GM23338 (cell line): Measurements from ENCODE around the gene PHLPP2. TPM values are rescaled to one million over a fixed set of nuclear protein-coding genes. Genes with fewer than 3 reads are reported as not detected.
A peak's percentile ranks its signal among the peaks of the same experiment; 100 is the strongest.

Source experiments
- ATAC-seq: fragments of 200-7000 bp; cut with Tn5 transposase; 3 replicates; pipeline ENCODE4 v1.9.1; 2020
- DNase-seq: peaks from one replicate; pipeline ENCODE4 v3.0.0-alpha.2; 2015; ENCODE audit warnings: low spot score
- H2AFZ ChIP-seq: fragments of 200-600 bp; sonication (generic); 2 replicates; pipeline ENCODE4 v1.8.0; 2016; ENCODE audit warnings: antibody characterized with exemption, mild to moderate bottlenecking, moderate library complexity
- H3F3A ChIP-seq: fragments of 200-600 bp; sonication (generic); replicated peaks from 2 replicates; pipeline ENCODE4 v1.8.0; 2017; ENCODE audit warnings: antibody characterized with exemption, mixed run types, low read depth
- H3K27ac ChIP-seq: fragments of 200-600 bp; sonication (generic); 2 replicates; pipeline ENCODE4 v1.6.1; 2016; ENCODE audit warnings: low read depth
- H3K27me3 ChIP-seq: fragments of 200-600 bp; sonication (generic); 2 replicates; pipeline ENCODE4 v1.8.0; 2016; ENCODE audit warnings: mild to moderate bottlenecking, mixed run types, moderate library complexity; ENCODE audit not compliant: insufficient read depth
- H3K36me3 ChIP-seq: fragments of 200-600 bp; sonication (generic); 2 replicates; pipeline ENCODE4 v1.8.0; 2016; ENCODE audit warnings: mild to moderate bottlenecking; ENCODE audit not compliant: insufficient read depth
- H3K4me1 ChIP-seq: fragments of 200-600 bp; sonication (generic); 2 replicates; pipeline ENCODE4 v1.8.0; 2016; ENCODE audit warnings: mild to moderate bottlenecking, moderate library complexity; ENCODE audit not compliant: insufficient read depth
- H3K4me2 ChIP-seq: fragments of 200-600 bp; sonication (generic); 2 replicates; pipeline ENCODE4 v1.7.1; 2017; ENCODE audit warnings: mixed run types
- H3K4me3 ChIP-seq: fragments of 200-600 bp; sonication (generic); 2 replicates; pipeline ENCODE4 v1.6.1; 2016; ENCODE audit warnings: mixed run types
- H3K79me2 ChIP-seq: fragments of 200-600 bp; sonication (generic); replicated peaks from 2 replicates; pipeline ENCODE4 v1.8.0; 2017; ENCODE audit warnings: mild to moderate bottlenecking; ENCODE audit not compliant: insufficient read depth
- H3K9me2 ChIP-seq: fragments of 200-600 bp; sonication (generic); 2 replicates; pipeline ENCODE4 v1.8.0; 2017; ENCODE audit not compliant: insufficient read depth
- H4K20me1 ChIP-seq: fragments of 200-600 bp; sonication (generic); replicated peaks from 2 replicates; pipeline ENCODE4 v1.8.0; 2017; ENCODE audit warnings: mild to moderate bottlenecking; ENCODE audit not compliant: insufficient read depth
- H3K27ac Mint-ChIP-seq: 2 replicates; pipeline ENCODE4 v1.8.0; 2020; ENCODE audit warnings: inconsistent platforms, mild to moderate bottlenecking, moderate library complexity, mixed read lengths
- H3K27me3 Mint-ChIP-seq: 3 replicates; pipeline ENCODE4 v1.8.0; 2022; ENCODE audit warnings: low read depth, mild to moderate bottlenecking, moderate library complexity, mixed read lengths, inconsistent platforms; ENCODE audit not compliant: insufficient read depth, poor library complexity
- H3K36me3 Mint-ChIP-seq: 3 replicates; pipeline ENCODE4 v1.8.0; 2021; ENCODE audit warnings: low read depth, mild to moderate bottlenecking, inconsistent platforms, moderate library complexity, mixed read lengths
- H3K4me1 Mint-ChIP-seq: 3 replicates; pipeline ENCODE4 v1.8.0; 2020; ENCODE audit warnings: mild to moderate bottlenecking, inconsistent platforms, mixed read lengths
- H3K4me3 Mint-ChIP-seq: 3 replicates; pipeline ENCODE4 v1.8.0; 2021; ENCODE audit warnings: moderate library complexity, mild to moderate bottlenecking, inconsistent platforms, mixed read lengths
- H3K9me3 Mint-ChIP-seq: 3 replicates; pipeline ENCODE4 v1.8.0; 2020; ENCODE audit warnings: moderate library complexity, mild to moderate bottlenecking, inconsistent platforms, mixed read lengths
- POLR2AphosphoS5 ChIP-seq: IDR thresholded peaks from 2 replicates; pipeline ENCODE4 v1.6.1; 2016; ENCODE audit warnings: antibody characterized with exemption, low read depth
- ZNF114 ChIP-seq: fragments of 250-450 bp; sonication (Bioruptor Pico); IDR thresholded peaks from 2 replicates; pipeline ENCODE4 v1.5.0; 2020; ENCODE audit warnings: mild to moderate bottlenecking, moderate library complexity
- polyA plus RNA-seq: library from polyadenylated mRNA; unstranded; fragments of >200 nt; fragmentation: Nextera tagmentation; extraction: Ambion mirVana; gene quantifications from 2 replicates; pipeline ENCODE4 v1.2.1, GENCODE V29; 2016
- total RNA-seq: library from RNA; depleted of rRNA; stranded (reverse); fragments of >200 nt; shearing (Covaris generic); gene quantifications from 2 replicates; pipeline ENCODE4 v1.2.3, GENCODE V29; 2014
- TF ChIP-seq, protein P1 (sequence below): fragments of 250-450 bp; sonication (Bioruptor Pico); IDR thresholded peaks from 2 replicates; pipeline ENCODE4 v1.5.0; 2020; ENCODE audit warnings: mild to moderate bottlenecking, moderate library complexity

Gene PHLPP2
- total and polyA plus RNA-seq, 2 experiments from 2014 or later: 4.2 to 20.5 TPM

DNA sequence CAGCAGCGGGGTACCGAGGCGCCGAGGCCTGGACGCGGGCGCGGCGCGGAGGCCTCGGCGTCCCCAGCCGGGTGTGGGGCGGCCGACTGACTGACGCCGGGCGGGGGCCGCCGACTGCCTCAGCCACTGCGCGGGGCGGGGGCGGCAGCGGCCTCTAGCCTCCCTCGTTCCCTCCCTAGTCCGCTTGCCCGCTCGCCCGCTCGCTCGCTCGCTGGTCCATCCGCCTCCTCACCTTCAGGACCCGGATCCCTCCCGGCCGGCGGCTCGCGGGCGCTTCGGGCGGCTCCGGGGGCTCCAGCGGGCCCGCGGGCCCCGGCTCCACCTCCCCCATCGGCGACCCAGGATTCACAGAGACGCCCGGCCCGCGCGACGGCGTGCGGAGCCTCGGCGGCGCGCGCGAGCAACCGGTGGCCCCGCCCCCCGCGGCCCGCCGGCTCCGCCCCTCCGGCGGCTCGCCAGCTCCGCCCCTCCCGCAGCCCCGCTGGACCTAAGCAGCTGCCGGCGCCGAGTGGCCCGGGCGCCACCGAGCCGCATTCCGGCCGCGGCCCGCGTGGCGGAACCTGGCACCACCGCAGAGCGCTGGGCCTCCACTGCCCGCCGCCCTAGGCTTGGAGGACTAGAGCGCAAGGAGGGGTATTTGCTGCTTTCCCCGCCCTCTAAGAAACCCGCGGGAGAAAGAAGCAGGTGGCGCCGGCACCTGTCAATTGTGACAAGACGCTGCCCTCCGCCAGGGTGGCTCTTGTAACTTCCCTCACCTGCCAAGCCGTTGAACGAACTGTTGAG lies 773 bp downstream of the PHLPP2 start:
- Histone ChIP-seq H3K36me3 (no peaks in the 10 kb centered on the region), H3K4me3 (peak overlapping the region; percentile 57), H3K79me2 (peaks cover 36% of the 10 kb centered on the region), H3F3A (peaks cover 7% of the 10 kb centered on the region), H3K4me2 (peak overlapping the region; percentile 85), H3K4me1 (peaks cover 27% of the 10 kb centered on the region), H4K20me1 (no peaks in the 10 kb centered on the region; the same call in none of the 2 replicates), H3K27me3 (peaks cover 15% of the 10 kb centered on the region), H2AFZ (peak overlapping the region; percentile 90), H3K27ac (peak overlapping the region; percentile 67; the same call in 1 of the 2 replicates), H3K9me2 (no peaks in the 10 kb centered on the region)
- peak; percentile 70 for ATAC-seq
- DNase-seq: peak; percentile 85
- TF ChIP-seq POLR2AphosphoS5 (peak; percentile 30; the same call in 1 of the 2 replicates), ZNF114 (no peak)
- Mint-ChIP-seq H3K4me1 (peaks cover 18% of the 10 kb centered on the region), H3K4me3 (peak overlapping the region; percentile 86), H3K27ac (no peak overlapping the region), H3K27me3 (peaks cover 6% of the 10 kb centered on the region), H3K9me3 (no peaks in the 10 kb centered on the region), H3K36me3 (peaks cover 3% of the 10 kb centered on the region; the same call in 1 of the 3 replicates)

DNA sequence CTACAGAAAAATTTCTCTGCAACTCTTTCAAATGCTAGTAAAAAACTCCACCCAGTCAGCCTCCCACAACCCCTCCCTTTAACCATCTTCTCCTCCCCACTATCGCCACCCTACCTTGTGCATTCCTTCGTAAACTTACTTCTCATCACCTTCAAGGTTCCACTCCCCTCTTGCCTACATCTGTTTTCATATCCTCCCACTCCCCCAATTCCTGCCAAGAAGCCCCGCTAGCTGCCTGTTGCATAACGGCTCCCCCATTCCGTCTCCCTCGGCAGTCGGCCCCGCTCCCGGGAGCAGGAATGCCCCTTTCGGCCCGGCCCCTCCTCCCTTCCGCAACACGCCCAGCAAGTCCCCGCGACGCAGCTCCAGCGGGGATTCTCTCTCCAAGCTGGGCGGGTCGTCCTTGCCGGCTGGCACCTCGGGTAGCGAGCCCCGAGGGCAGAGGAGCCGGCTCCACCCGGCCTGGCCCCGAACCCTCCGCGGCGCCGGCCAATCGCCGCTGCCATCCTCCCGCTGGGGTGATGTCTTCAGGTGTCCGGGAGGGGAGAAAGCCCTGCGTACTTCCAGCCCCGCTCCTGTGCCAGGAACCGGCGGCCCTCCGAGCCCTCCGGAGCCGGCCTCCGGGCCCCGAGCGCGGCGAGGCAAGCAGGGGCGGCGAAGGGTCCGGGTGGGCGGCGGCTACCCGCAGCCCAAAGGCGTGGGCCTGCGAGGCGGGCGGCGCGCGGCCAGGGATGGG lies 1.5 kb downstream of the PHLPP2 start:
- H3K79me2 ChIP-seq: peaks cover 44% of the 10 kb centered on the region
- peak overlapping the region; percentile 57 for H3K4me3 ChIP-seq
- Mint-ChIP-seq H3K27me3 (peaks cover 6% of the 10 kb centered on the region), H3K27ac (peak overlapping the region; percentile 88), H3K4me3 (peak overlapping the region; percentile 94), H3K36me3 (peaks cover 4% of the 10 kb centered on the region; the same call in 1 of the 3 replicates), H3K9me3 (no peaks in the 10 kb centered on the region), H3K4me1 (peaks cover 18% of the 10 kb centered on the region)
- peak; percentile 67 for TF ChIP-seq POLR2AphosphoS5
- TF ChIP-seq, protein P1, sequence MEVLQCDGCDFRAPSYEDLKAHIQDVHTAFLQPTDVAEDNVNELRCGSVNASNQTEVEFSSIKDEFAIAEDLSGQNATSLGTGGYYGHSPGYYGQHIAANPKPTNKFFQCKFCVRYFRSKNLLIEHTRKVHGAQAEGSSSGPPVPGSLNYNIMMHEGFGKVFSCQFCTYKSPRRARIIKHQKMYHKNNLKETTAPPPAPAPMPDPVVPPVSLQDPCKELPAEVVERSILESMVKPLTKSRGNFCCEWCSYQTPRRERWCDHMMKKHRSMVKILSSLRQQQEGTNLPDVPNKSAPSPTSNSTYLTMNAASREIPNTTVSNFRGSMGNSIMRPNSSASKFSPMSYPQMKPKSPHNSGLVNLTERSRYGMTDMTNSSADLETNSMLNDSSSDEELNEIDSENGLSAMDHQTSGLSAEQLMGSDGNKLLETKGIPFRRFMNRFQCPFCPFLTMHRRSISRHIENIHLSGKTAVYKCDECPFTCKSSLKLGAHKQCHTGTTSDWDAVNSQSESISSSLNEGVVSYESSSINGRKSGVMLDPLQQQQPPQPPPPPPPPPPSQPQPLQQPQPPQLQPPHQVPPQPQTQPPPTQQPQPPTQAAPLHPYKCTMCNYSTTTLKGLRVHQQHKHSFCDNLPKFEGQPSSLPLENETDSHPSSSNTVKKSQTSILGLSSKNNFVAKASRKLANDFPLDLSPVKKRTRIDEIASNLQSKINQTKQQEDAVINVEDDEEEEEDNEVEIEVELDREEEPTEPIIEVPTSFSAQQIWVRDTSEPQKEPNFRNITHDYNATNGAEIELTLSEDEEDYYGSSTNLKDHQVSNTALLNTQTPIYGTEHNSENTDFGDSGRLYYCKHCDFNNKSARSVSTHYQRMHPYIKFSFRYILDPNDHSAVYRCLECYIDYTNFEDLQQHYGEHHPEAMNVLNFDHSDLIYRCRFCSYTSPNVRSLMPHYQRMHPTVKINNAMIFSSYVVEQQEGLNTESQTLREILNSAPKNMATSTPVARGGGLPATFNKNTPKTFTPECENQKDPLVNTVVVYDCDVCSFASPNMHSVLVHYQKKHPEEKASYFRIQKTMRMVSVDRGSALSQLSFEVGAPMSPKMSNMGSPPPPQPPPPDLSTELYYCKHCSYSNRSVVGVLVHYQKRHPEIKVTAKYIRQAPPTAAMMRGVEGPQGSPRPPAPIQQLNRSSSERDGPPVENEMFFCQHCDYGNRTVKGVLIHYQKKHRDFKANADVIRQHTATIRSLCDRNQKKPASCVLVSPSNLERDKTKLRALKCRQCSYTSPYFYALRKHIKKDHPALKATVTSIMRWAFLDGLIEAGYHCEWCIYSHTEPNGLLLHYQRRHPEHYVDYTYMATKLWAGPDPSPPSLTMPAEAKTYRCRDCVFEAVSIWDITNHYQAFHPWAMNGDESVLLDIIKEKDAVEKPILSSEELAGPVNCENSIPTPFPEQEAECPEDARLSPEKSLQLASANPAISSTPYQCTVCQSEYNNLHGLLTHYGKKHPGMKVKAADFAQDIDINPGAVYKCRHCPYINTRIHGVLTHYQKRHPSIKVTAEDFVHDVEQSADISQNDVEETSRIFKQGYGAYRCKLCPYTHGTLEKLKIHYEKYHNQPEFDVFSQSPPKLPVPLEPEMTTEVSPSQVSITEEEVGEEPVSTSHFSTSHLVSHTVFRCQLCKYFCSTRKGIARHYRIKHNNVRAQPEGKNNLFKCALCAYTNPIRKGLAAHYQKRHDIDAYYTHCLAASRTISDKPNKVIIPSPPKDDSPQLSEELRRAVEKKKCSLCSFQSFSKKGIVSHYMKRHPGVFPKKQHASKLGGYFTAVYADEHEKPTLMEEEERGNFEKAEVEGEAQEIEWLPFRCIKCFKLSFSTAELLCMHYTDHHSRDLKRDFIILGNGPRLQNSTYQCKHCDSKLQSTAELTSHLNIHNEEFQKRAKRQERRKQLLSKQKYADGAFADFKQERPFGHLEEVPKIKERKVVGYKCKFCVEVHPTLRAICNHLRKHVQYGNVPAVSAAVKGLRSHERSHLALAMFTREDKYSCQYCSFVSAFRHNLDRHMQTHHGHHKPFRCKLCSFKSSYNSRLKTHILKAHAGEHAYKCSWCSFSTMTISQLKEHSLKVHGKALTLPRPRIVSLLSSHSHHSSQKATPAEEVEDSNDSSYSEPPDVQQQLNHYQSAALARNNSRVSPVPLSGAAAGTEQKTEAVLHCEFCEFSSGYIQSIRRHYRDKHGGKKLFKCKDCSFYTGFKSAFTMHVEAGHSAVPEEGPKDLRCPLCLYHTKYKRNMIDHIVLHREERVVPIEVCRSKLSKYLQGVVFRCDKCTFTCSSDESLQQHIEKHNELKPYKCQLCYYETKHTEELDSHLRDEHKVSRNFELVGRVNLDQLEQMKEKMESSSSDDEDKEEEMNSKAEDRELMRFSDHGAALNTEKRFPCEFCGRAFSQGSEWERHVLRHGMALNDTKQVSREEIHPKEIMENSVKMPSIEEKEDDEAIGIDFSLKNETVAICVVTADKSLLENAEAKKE (CRISPR knock-in tag): no peak
- H3K9me2 ChIP-seq: no peaks in the 10 kb centered on the region
- H4K20me1 ChIP-seq: no peaks in the 10 kb centered on the region; the same call in none of the 2 replicates
- H3K36me3 ChIP-seq: no peaks in the 10 kb centered on the region
- ATAC-seq (peak; percentile 75), DNase-seq (peak; percentile 92)
- peaks cover 7% of the 10 kb centered on the region for H3F3A ChIP-seq
- peaks cover 15% of the 10 kb centered on the region for H3K27me3 ChIP-seq
- peak overlapping the region; percentile 67; the same call in 1 of the 2 replicates for H3K27ac ChIP-seq
- H3K4me1 ChIP-seq: peaks cover 27% of the 10 kb centered on the region
- H3K4me2 ChIP-seq: peak overlapping the region; percentile 75
- no peak overlapping the region for H2AFZ ChIP-seq
